C4-2B (cell line): ENCODE measurements around the gene TSEN54.

Experiments
- H3K27ac ChIP-seq: fragments of 450-650 bp; 2 replicates; pipeline ENCODE4 v1.5.1; 2017
- CTCF ChIP-seq: fragments of 450-650 bp; conservative IDR thresholded peaks from 2 replicates; pipeline ENCODE4 v1.5.1; 2017; ENCODE audit warnings: mild to moderate bottlenecking
- ZFX ChIP-seq: fragments of 450-650 bp; IDR thresholded peaks from 2 replicates; pipeline ENCODE4 v1.6.1; 2017

TSEN54 gene

DNA sequence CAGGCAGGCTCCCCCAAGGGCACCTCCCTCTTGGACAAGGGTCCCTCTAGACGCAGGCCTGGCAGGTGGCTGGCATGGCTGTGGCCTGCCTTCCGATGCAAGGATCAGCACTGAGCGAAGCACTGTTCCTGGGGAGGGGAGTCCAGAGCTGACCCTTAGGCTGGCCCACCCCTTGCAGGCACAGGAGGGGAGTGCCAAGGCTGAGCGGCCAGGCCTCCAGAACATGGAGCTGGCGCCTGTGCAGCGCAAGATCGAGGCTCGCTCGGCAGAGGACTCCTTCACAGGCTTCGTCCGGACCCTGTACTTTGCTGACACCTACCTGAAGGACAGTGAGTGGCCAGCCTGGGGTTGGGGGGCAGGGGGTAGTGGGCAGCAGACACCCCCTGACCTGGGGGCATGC, 54.4 kb downstream of the TSEN54 start:
- no peak overlapping the region for H3K27ac ChIP-seq
- TF ChIP-seq ZFX (no peak), CTCF (no peak)

DNA sequence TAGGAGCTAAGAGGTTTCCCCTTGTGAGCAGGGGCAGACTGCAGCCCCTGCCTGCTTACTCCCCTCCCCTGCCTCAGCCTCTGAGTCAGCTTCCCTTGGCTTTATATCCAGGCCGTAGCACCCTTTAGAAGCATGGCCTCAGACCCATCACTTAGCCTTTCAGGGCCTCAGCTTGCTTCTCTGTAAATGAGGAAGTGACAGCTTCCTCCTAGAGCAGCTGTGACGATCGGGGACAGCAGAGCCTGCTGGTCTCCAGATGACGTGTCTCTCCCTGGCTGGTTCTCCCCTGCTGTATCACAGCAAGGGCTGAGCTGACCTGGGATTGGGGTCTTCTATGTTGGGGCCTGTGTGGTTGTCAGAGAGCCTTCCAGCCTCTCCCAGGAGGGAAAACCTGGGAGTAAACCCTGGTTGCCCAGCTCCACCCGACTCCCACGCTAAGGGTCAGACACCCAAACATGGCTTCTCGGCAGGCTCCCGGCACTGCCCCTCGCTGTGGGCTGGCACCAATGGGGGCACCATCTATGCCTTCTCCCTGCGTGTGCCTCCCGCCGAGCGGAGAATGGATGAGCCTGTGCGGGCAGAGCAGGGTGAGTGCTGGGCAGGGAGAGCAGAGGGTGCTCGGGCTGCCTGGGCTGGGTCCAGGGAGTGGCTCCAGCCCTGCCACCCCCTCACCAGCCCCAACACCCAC, 55.0 kb downstream of the TSEN54 start:
- no peak overlapping the region; the same call in 1 of the 2 replicates for H3K27ac ChIP-seq
- TF ChIP-seq CTCF (no peak), ZFX (no peak)

GRCh38 chr17:75571885-75572215, 55.5 kb downstream of the TSEN54 start:
- H3K27ac ChIP-seq = peak overlapping the region; percentile 17; the same call in 1 of the 2 replicates
- TF ChIP-seq ZFX (no peak), CTCF (no peak)

DNA sequence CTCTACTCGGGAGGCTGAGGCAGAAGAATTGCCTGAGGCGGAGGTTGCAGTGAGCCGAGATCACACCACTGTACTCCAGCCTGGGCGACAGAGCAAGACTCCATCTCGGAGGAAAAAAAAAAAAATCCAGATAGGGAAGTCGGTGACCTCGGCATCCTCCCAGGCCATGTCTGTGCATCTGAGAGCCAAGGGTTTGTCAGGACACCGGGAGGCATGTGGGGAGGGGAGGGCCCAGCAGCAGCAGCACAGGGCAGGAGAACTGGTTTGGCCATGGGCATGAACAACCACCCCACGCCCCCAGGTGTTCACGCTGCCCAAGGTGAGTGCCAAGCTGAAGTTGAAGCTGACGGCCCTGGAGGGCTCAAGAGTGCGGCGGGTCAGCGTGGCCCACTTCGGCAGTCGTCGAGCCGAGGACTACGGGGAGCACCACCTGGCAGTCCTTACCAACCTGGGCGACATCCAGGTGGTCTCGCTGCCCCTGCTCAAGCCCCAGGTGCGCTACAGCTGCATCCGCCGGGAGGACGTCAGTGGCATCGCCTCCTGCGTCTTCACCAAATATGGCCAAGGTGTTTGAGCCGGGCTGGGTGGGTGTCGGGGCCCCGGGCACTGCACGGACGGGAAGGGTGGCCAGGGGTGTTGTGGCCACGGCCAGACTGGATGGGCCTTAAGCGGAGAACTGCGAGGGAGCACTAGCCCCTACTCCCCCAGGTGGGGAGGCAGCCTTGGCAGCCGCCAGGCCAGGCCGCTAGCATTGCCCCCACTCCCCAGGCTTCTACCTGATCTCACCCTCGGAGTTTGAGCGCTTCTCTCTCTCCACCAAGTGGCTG, 56.6 kb downstream of the TSEN54 start:
- no peak for TF ChIP-seq CTCF
- no peak for TF ChIP-seq ZFX
- peak overlapping the region; percentile 17; the same call in 1 of the 2 replicates for H3K27ac ChIP-seq

DNA sequence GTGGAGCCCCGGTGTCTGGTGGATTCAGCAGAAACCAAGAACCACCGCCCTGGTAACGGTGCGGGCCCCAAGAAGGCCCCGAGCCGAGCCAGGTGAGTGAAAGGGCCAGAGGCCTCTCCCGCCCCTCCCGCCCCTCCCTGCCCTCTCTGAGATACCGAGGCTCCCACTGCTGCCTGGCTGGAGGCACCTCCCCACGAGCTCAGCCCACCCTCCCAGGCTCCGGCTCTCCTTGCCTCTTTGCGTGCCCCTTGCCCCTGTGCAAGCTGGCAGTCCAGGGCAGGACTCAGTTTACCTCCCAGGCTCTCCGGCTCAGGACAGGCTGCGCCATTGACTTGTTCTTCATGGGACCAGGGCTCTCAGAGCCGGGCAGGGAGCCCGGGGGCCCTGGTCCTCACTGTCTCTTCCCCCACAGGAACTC, 57.2 kb downstream of the TSEN54 start:
- H3K27ac ChIP-seq = no peak overlapping the region

DNA sequence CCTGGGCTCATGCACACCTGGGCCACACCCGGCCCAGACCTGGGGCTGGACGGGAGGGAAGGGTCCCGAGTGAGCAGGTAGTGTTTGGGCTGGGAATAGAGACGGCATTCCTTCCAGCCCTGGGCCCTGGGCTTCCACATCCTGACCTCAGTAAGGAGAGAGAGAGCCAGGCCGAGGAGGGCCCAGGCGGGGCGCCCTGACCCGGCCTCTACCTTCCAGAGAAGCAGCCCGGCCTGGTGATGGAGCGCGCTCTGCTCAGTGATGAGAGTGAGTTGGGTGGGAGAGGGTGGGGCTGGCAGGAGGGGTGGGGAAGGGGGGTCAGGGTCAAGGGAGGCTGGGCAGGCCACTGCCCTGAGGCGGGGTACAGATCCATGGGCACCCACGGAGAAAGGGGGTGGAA, 57.7 kb downstream of the TSEN54 start:
- no peak overlapping the region for H3K27ac ChIP-seq
- TF ChIP-seq ZFX (no peak), CTCF (no peak)

More for the DNA sequence above, 57.2 kb downstream of the TSEN54 start:
- TF ChIP-seq ZFX = no peak
